Lower leg skin (tissue), 3 donors: ENCODE measurements around the gene SERINC5.

Experiments
- CTCF ChIP-seq, 3 donors: fragments of 450-650 bp; IDR thresholded peaks; one replicate each; pipeline ENCODE4 v1.5.1; 2016; ENCODE audit warnings: antibody characterized with exemption in 3 of 3, mild to moderate bottlenecking in 3 of 3, moderate library complexity in 2 of 3
- POLR2A ChIP-seq, 2 donors: fragments of 450-650 bp; IDR thresholded peaks; one replicate each; pipeline ENCODE4 v1.6.1; 2016 to 2017; ENCODE audit warnings: antibody characterized with exemption in 2 of 2, mild to moderate bottlenecking in 1 of 2, moderate library complexity in 1 of 2

GRCh38 chr5:80134876-80135275 is 121.0 kb downstream of the SERINC5 start:
- no peak for TF ChIP-seq POLR2A (IDR thresholded peaks at IDR 0.05)
- TF ChIP-seq CTCF (IDR thresholded peaks at IDR 0.05), result no peak
